ENCODE data around the gene IL6ST.

- no peak for TF ChIP-seq POLR2A (IDR thresholded peaks at IDR 0.05)
- no peak for TF ChIP-seq CTCF (IDR thresholded peaks at IDR 0.05)
Observed at GRCh38 chr5:56023296-56023695, 28.5 kb upstream of the IL6ST start.
